A673 (cell line): Measurements from ENCODE around the gene TRIM56.

Source experiments
- CTCF ChIP-seq: fragments of 300-800, 200-600 bp; sonication (generic); conservative IDR thresholded peaks from 2 replicates; pipeline ENCODE4 v1.5.1; 2017; ENCODE audit warnings: low read depth, mild to moderate bottlenecking, antibody characterized with exemption, low read length, moderate library complexity, mixed read lengths
- EZH2 ChIP-seq: fragments of 200-600 bp; sonication (generic); IDR thresholded peaks from 2 replicates; pipeline ENCODE4 v1.6.1; 2017; ENCODE audit warnings: borderline replicate concordance, low read depth, mild to moderate bottlenecking, mixed read lengths, antibody characterized with exemption, low read length; ENCODE audit not compliant: poor library complexity, severe bottlenecking

- TF ChIP-seq CTCF (no peak), EZH2 (no peak)
Observed at GRCh38 chr7:101104193-101104713, 19.0 kb downstream of the TRIM56 start.
